GM21786 (cell line): Measurements from ENCODE around the gene LIN9.

Source experiments
- ATAC-seq: cut with Tn5 transposase; IDR thresholded peaks from one replicate; pipeline ENCODE4 v1.9.1; 2021; ENCODE audit not compliant: unreplicated experiment

Gene LIN9

GRCh38 chr1:226181996-226182714, 126.8 kb downstream of the LIN9 start:
- ATAC-seq = no peak
